Measurements from ENCODE around the gene PGF. TPM values are rescaled to one million over a fixed set of nuclear protein-coding genes. Genes with fewer than 3 reads are reported as not detected.

Gene PGF
- total and polyA plus RNA-seq, 2 of the 13 experiments (the other 11 are each of a cell fraction or from before 2014, with no cell fraction given): 10.7 to 27.5 TPM

DNA sequence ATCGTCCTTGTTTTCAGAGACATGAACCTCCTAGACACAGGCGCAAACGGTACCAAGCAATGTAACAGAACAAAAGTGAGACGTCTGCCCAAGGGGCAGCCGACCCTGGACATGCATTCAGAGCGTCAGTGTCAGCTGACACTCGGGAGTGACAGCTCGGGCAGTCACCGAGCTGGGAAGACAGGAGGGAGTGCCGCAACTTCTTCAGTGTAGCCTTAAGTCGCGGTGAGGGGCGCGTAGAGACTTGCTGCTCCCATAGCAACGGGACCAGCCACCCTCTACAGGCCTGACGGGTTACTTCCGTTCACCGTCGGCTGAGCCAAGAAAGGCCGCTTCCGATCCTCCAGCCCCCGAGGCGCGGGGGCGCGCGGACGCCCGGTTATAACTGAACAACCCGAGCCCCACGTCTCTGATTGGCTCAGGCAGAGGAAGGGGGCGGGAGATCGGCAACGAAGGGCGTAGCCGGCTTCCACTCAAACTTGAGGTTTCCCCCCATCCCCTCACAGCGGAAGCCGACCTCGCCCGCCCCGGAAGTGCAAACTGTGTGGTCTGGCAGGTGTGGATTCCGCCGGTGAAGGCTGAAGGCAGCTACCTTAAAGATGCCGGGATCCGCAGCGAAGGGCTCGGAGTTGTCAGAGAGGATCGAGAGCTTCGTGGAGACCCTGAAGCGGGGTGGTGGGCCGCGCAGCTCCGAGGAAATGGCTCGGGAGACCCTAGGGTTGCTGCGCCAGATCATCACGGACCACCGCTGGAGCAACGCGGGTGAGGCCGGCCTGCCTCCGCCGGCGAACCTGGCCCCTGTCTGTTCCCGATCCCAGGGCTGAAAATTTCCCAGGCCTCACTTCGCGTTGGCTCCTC, 47.2 kb upstream of the PGF start, which contains the start of gene EIF2B2 (continued):
- TF ChIP-seq JDP2 (CRISPR knock-in tag; IDR thresholded peaks at IDR 0.05; ENCODE audit: borderline replicate concordance) (no peak), NFE2 (CRISPR knock-in tag; IDR thresholded peaks at IDR 0.05) (no peak), ZNF879 (CRISPR knock-in tag; IDR thresholded peaks at IDR 0.05) (peak; percentile 33; the same call in 1 of the 2 replicates), ZNF776 (CRISPR knock-in tag; IDR thresholded peaks at IDR 0.05) (0 out of 2 replicates have a peak, but pooled peaks have one; percentile 61), ZNF543 (CRISPR knock-in tag; IDR thresholded peaks at IDR 0.05) (0 out of 2 replicates have a peak, but pooled peaks have one; percentile 47), PHF21A (CRISPR knock-in tag; IDR thresholded peaks at IDR 0.05) (peak; percentile 84), SOX13 (IDR thresholded peaks at IDR 0.05) (no peak), SOX13 (CRISPR knock-in tag; conservative IDR thresholded peaks at IDR 0.05 in 1 of 2, IDR thresholded peaks at IDR 0.05 in 1 of 2) (peak in 1 of 2 experiments; percentile 29; a peak in 2 of 4 replicates), GABPB1 (CRISPR knock-in tag; IDR thresholded peaks at IDR 0.05) (peak; percentile 99), ZNF678 (CRISPR knock-in tag; IDR thresholded peaks at IDR 0.05) (0 out of 2 replicates have a peak, but pooled peaks have one; percentile 26), KAT8 (CRISPR knock-in tag; IDR thresholded peaks at IDR 0.05) (peak; percentile 93), SMAD3 (CRISPR knock-in tag; IDR thresholded peaks at IDR 0.05) (peak; percentile 9; the same call in 1 of the 2 replicates), SETDB1 (CRISPR knock-in tag; IDR thresholded peaks at IDR 0.05; ENCODE audit: borderline replicate concordance) (no peak), HOXA3 (CRISPR knock-in tag; IDR thresholded peaks at IDR 0.05) (peak; percentile 73), RAD21 (CRISPR knock-in tag; IDR thresholded peaks at IDR 0.05) (no peak)
- TF ChIP-seq, protein P1, sequence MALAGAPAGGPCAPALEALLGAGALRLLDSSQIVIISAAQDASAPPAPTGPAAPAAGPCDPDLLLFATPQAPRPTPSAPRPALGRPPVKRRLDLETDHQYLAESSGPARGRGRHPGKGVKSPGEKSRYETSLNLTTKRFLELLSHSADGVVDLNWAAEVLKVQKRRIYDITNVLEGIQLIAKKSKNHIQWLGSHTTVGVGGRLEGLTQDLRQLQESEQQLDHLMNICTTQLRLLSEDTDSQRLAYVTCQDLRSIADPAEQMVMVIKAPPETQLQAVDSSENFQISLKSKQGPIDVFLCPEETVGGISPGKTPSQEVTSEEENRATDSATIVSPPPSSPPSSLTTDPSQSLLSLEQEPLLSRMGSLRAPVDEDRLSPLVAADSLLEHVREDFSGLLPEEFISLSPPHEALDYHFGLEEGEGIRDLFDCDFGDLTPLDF (CRISPR knock-in tag; IDR thresholded peaks at IDR 0.05): peak; percentile 17; the same call in 1 of the 2 replicates
- TF ChIP-seq, protein P2, sequence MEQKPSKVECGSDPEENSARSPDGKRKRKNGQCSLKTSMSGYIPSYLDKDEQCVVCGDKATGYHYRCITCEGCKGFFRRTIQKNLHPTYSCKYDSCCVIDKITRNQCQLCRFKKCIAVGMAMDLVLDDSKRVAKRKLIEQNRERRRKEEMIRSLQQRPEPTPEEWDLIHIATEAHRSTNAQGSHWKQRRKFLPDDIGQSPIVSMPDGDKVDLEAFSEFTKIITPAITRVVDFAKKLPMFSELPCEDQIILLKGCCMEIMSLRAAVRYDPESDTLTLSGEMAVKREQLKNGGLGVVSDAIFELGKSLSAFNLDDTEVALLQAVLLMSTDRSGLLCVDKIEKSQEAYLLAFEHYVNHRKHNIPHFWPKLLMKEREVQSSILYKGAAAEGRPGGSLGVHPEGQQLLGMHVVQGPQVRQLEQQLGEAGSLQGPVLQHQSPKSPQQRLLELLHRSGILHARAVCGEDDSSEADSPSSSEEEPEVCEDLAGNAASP (CRISPR knock-in tag; IDR thresholded peaks at IDR 0.05; ENCODE audit: borderline replicate concordance): no peak; the same call in 1 of the 2 replicates
- TF ChIP-seq, protein P3, sequence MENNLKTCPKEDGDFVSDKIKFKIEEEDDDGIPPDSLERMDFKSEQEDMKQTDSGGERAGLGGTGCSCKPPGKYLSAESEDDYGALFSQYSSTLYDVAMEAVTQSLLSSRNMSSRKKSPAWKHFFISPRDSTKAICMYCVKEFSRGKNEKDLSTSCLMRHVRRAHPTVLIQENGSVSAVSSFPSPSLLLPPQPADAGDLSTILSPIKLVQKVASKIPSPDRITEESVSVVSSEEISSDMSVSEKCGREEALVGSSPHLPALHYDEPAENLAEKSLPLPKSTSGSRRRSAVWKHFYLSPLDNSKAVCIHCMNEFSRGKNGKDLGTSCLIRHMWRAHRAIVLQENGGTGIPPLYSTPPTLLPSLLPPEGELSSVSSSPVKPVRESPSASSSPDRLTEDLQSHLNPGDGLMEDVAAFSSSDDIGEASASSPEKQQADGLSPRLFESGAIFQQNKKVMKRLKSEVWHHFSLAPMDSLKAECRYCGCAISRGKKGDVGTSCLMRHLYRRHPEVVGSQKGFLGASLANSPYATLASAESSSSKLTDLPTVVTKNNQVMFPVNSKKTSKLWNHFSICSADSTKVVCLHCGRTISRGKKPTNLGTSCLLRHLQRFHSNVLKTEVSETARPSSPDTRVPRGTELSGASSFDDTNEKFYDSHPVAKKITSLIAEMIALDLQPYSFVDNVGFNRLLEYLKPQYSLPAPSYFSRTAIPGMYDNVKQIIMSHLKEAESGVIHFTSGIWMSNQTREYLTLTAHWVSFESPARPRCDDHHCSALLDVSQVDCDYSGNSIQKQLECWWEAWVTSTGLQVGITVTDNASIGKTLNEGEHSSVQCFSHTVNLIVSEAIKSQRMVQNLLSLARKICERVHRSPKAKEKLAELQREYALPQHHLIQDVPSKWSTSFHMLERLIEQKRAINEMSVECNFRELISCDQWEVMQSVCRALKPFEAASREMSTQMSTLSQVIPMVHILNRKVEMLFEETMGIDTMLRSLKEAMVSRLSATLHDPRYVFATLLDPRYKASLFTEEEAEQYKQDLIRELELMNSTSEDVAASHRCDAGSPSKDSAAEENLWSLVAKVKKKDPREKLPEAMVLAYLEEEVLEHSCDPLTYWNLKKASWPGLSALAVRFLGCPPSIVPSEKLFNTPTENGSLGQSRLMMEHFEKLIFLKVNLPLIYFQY (CRISPR knock-in tag; IDR thresholded peaks at IDR 0.05; ENCODE audit: borderline replicate concordance): peak; percentile 23; the same call in 1 of the 2 replicates
- TF ChIP-seq, protein P4, sequence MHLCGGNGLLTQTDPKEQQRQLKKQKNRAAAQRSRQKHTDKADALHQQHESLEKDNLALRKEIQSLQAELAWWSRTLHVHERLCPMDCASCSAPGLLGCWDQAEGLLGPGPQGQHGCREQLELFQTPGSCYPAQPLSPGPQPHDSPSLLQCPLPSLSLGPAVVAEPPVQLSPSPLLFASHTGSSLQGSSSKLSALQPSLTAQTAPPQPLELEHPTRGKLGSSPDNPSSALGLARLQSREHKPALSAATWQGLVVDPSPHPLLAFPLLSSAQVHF (CRISPR knock-in tag; IDR thresholded peaks at IDR 0.05): no peak
- TF ChIP-seq, protein P5, sequence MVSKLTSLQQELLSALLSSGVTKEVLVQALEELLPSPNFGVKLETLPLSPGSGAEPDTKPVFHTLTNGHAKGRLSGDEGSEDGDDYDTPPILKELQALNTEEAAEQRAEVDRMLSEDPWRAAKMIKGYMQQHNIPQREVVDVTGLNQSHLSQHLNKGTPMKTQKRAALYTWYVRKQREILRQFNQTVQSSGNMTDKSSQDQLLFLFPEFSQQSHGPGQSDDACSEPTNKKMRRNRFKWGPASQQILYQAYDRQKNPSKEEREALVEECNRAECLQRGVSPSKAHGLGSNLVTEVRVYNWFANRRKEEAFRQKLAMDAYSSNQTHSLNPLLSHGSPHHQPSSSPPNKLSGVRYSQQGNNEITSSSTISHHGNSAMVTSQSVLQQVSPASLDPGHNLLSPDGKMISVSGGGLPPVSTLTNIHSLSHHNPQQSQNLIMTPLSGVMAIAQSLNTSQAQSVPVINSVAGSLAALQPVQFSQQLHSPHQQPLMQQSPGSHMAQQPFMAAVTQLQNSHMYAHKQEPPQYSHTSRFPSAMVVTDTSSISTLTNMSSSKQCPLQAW (CRISPR knock-in tag; IDR thresholded peaks at IDR 0.05): 0 out of 2 replicates have a peak, but pooled peaks have one; percentile 62
